K562 (cell line): ENCODE data around the gene ROM1. TPM values are rescaled to one million over a fixed set of nuclear protein-coding genes. Genes with fewer than 3 reads are reported as not detected.

Experiments
- ATAC-seq: fragments of 200-7000 bp; cut with Tn5 transposase; 3 replicates; pipeline ENCODE4 v1.9.1; 2020; ENCODE audit warnings: moderate library complexity
- BruUV-seq: library from RNA; stranded (reverse); fragments of 400-500 nt; replicated peaks from 2 replicates; lab custom pipeline; 2021; lab: Mats Ljungman, UMichigan
- CTCF ChIA-PET: fragments of 300-600 bp; formaldehyde crosslinking; extraction: SDS; loops from one replicate; lab custom pipeline; 2021; ENCODE audit warnings: low intra/inter-chr PET ratio; lab: Yijun Ruan, JAX
- POLR2A ChIA-PET: fragments of 300-600, 350-650 bp; sonication (Branson Sonifier 250); formaldehyde crosslinking; extraction: SDS; loops from one replicate; lab custom pipeline; 2021; ENCODE audit warnings: antibody characterized with exemption, inconsistent platforms; lab: Yijun Ruan, JAX
- DNase-seq, 4 experiments: peaks; one replicate each; pipeline versions ENCODE4 v3.0.0 to v3.0.0-alpha.2; 2011 to 2018; ENCODE audit warnings: low spot score in 3 of 4, mixed read lengths in 3 of 4; ENCODE audit errors: extremely low read depth in 1 of 4
- FAIRE-seq: peaks from 2 replicates; lab custom pipeline; 2011; peaks lifted over from hg19 to GRCh38; lab: Jason Lieb, UNC
- H2AFZ ChIP-seq: 2 replicates; pipeline ENCODE4 v1.6.0; 2011; ENCODE audit warnings: low read depth, low read length, control low read depth, inconsistent platforms
- H3K27ac ChIP-seq: fragments of 200-600 bp; 3 replicates; pipeline ENCODE4 v1.8.0; 2011; ENCODE audit warnings: low read depth, mild to moderate bottlenecking, control low read depth, inconsistent platforms, low read length, moderate library complexity, mixed read lengths; ENCODE audit errors: extremely low read depth
- H3K27me3 ChIP-seq, 2 experiments: fragments of 300-600 bp in 1 of 2; 2 replicates in 1 of 2; 3 replicates in 1 of 2; pipeline versions ENCODE4 v1.6.0 to v1.8.0; 2011; ENCODE audit warnings: inconsistent platforms in 2 of 2, low read length in 2 of 2, mild to moderate bottlenecking in 1 of 2, mixed read lengths in 1 of 2, moderate library complexity in 1 of 2; ENCODE audit not compliant: control insufficient read depth in 2 of 2, insufficient read depth in 2 of 2
- H3K36me3 ChIP-seq: fragments of 300-600 bp; 3 replicates; pipeline ENCODE4 v1.8.0; 2011; ENCODE audit warnings: mild to moderate bottlenecking, low read length, inconsistent platforms; ENCODE audit not compliant: control insufficient read depth, insufficient read depth
- H3K4me1 ChIP-seq, 2 experiments: fragments of 200-600 bp in 1 of 2; replicated peaks in 1 of 2; 2 replicates in 1 of 2; 3 replicates in 1 of 2; pipeline versions ENCODE4 v1.5.1 to v1.8.0; 2011; ENCODE audit warnings: inconsistent platforms in 2 of 2, low read length in 2 of 2, mild to moderate bottlenecking in 1 of 2, mixed read lengths in 1 of 2, moderate library complexity in 1 of 2; ENCODE audit not compliant: control insufficient read depth in 2 of 2, insufficient read depth in 2 of 2
- H3K4me2 ChIP-seq: 2 replicates; pipeline ENCODE4 v1.6.1; 2011; ENCODE audit warnings: low read length, control low read depth, inconsistent platforms, mixed read lengths; ENCODE audit not compliant: insufficient read depth
- H3K4me3 ChIP-seq: fragments of 200-600 bp; sonication (generic), shearing (Covaris generic); 2 replicates; pipeline ENCODE4 v1.5.1; 2016; ENCODE audit warnings: control low read depth, inconsistent platforms
- H3K79me2 ChIP-seq: fragments of 200-600 bp; 3 replicates; pipeline ENCODE4 v1.8.0; 2011; ENCODE audit warnings: low read length, inconsistent platforms; ENCODE audit not compliant: control insufficient read depth, insufficient read depth
- H3K9ac ChIP-seq, 2 experiments: 2 replicates each; pipeline versions ENCODE4 v1.6.0 to v1.6.1; 2011; ENCODE audit warnings: low read depth in 2 of 2, low read length in 2 of 2, control low read depth in 1 of 2, inconsistent platforms in 1 of 2, mild to moderate bottlenecking in 1 of 2, mixed read lengths in 1 of 2; ENCODE audit not compliant: insufficient read depth in 1 of 2
- H3K9me1 ChIP-seq: one replicate; pipeline ENCODE4 v1.6.0; 2011; ENCODE audit warnings: inconsistent platforms, mild to moderate bottlenecking, low read length, moderate library complexity; ENCODE audit not compliant: control insufficient read depth, insufficient read depth
- H3K9me3 ChIP-seq: replicated peaks from 2 replicates; pipeline ENCODE4 v1.5.1; 2011; ENCODE audit warnings: low read depth, low read length, inconsistent platforms; ENCODE audit not compliant: control insufficient read depth, insufficient read depth
- H4K20me1 ChIP-seq: replicated peaks from 2 replicates; pipeline ENCODE4 v1.6.1; 2011; ENCODE audit warnings: low read length, inconsistent platforms, mixed read lengths; ENCODE audit not compliant: control insufficient read depth, insufficient read depth
- CAMTA2 ChIP-seq: fragments of 250-450 bp; sonication (Bioruptor Pico); conservative IDR thresholded peaks from 2 replicates; pipeline ENCODE4 v1.5.1; 2022
- CBFA2T2 ChIP-seq: fragments of 450-650 bp; conservative IDR thresholded peaks from 2 replicates; pipeline ENCODE4 v1.6.1; 2017; ENCODE audit warnings: mild to moderate bottlenecking
- CBX3 ChIP-seq, 2 experiments: IDR thresholded peaks; 1 replicate in 1 of 2; 2 replicates in 1 of 2; pipeline ENCODE4 v1.6.1; 2012; ENCODE audit warnings: inconsistent platforms in 2 of 2, low read length in 2 of 2, borderline replicate concordance in 1 of 2, control low read depth in 1 of 2
- GTF2E2 ChIP-seq: fragments of 200-800 bp; sonication (Bioruptor generic); IDR thresholded peaks from 2 replicates; pipeline ENCODE4 v1.6.1; 2016; ENCODE audit warnings: missing genetic modification characterization, missing compliant biosample characterization
- PHB2 ChIP-seq: fragments of 450-650 bp; IDR thresholded peaks from 2 replicates; pipeline ENCODE4 v1.6.1; 2017; ENCODE audit warnings: low read depth
- POLR2AphosphoS5 ChIP-seq: IDR thresholded peaks from 2 replicates; pipeline ENCODE4 v1.6.1; 2011; ENCODE audit warnings: mild to moderate bottlenecking, low read depth, low read length, moderate library complexity; ENCODE audit not compliant: control insufficient read depth, insufficient read depth
- SMARCA5 ChIP-seq: fragments of 450-650 bp; IDR thresholded peaks from 2 replicates; pipeline ENCODE4 v1.6.1; 2016
- ZKSCAN1 ChIP-seq: fragments of 150-350 bp; IDR thresholded peaks from 2 replicates; pipeline ENCODE4 v1.6.1; 2016; ENCODE audit warnings: low read depth, low read length
- WGBS: fragments of 100-300 bp; shearing (Covaris generic); methylation state at CpG from one replicate; pipeline ENCODE4 v1.1.6; 2016; ENCODE audit warnings: low coverage, mixed read lengths; ENCODE audit not compliant: insufficient coverage; ENCODE audit errors: missing lambda C conversion rate; 5-methylcytosine and 5-hydroxymethylcytosine counted together
- in situ Hi-C: fragments of 300-500 bp; cut with MboI; formaldehyde crosslinking; loops from 4 replicates; pipeline ENCODE4 v1.15.0; 2018; ENCODE audit warnings: inconsistent platforms, mixed read lengths
- intact Hi-C: fragments of 100-400 bp; cut with micrococcal nuclease; formaldehyde crosslinking; loops from 2 replicates; pipeline ENCODE4 v1.14.2; 2022
- polyA plus RNA-seq, 8 experiments: library from polyadenylated mRNA; depleted of rRNA in 4 of 8; stranded (reverse) in 5 of 8; unstranded in 3 of 8; fragments of >200 nt; fragmentation: Nextera tagmentation in 2 of 8; fragmentation: Illumina TruSeq in 1 of 8; extraction: Ambion mirVana in 2 of 8; extraction: Trizol in 1 of 8; gene quantifications; 2 replicates each; pipeline versions ENCODE4 v1.2.1 to v1.2.3, GENCODE V29; 2011 to 2014; ENCODE audit warnings: inconsistent platforms in 1 of 8, missing spikeins in 1 of 8
- total RNA-seq, 7 experiments: library from RNA; depleted of rRNA in 6 of 7; stranded (reverse); fragments of >200 nt in 6 of 7; fragmentation: Illumina TruSeq in 2 of 7; extraction: Trizol in 2 of 7; gene quantifications; 2 replicates each; pipeline versions ENCODE4 v1.2.1 to v1.2.3, GENCODE V29; 2011 to 2021; ENCODE audit warnings: low replicate concordance in 1 of 7
- TF ChIP-seq, protein P1 (sequence below), 3 experiments: fragments of 200-800 bp in 1 of 3; fragments of 250-450 bp in 1 of 3; fragments of 450-650 bp in 1 of 3; sonication (Bioruptor Pico) in 1 of 3; sonication (Bioruptor generic) in 1 of 3; formaldehyde crosslinking in 1 of 3; IDR thresholded peaks; 2 replicates each; pipeline versions ENCODE4 v1.6.1 to v1.8.0; 2016 to 2022; ENCODE audit warnings: mild to moderate bottlenecking in 2 of 3, missing genetic modification characterization in 2 of 3, missing compliant biosample characterization in 1 of 3, moderate library complexity in 1 of 3
- TF ChIP-seq, protein P2 (sequence below): sonication (generic); formaldehyde crosslinking; IDR thresholded peaks from 2 replicates; pipeline ENCODE4 v1.8.1; 2023; ENCODE audit warnings: mild to moderate bottlenecking, missing genetic modification reagents

ROM1 gene
- total and polyA plus RNA-seq, 9 of the 15 experiments (the other 6 are each of a cell fraction or from before 2014, with no cell fraction given): 0.75 to 4.0 (median 2.6) TPM

DNA sequence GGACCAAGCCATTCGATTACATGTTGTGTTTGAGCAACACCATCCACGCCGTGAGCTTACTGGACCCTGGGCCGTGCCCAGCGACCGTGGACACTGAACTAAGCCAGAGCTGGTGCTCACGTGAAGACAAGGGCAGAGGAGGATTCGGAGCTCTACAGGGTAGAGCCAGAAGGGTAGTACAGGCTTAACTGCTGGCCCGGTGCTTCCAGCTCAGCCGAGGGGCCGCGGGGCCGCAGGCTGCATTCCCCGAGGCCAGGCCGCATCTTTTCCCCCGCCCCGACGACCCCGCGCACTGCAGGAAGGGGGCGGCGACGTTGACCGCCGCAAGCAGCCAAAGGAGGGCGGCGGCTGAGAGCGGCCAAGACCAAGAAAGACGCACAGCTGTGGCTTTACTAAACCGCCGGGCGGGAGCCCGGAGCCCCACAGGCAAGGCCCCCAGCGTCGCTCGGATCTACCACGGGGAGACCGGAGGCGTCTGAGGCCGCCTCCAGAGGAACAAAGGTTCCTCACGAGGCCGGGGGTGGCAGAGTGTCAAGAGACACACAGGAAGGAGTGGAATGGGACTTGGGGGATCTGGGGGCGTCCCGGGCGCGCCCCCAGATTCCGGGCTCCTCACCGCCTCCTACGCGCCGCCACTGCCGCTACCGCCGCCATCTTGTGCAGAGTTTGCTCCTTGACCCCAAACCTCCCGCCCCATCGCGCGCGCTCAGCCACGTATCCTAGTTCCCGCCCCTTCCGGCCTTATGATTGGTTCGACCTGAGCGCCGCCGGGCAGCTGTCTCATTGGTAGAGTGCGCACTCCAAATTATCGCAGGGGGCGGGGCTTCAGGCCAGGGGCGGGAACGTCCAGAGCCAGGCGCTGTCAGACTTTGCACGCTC is 33.1 kb downstream of the ROM1 start, which contains the start of gene GANAB:
Gene GANAB, minus strand, starts transcription at position 668 of the 879 bp plus-strand sequence. Its CDS starts 14 bp downstream, at position 654.
- Histone ChIP-seq H4K20me1 (peaks cover 20% of the 10 kb centered on the region), H3K27me3 (no peaks in the 10 kb centered on the region), H3K27ac (peak within 1 kb of the TSS; percentile 96), H3K4me3 (peak within 1 kb of the TSS; percentile 97), H3K9ac (peak within 1 kb of the TSS; percentile 97 to 99), H3K4me2 (peak within 1 kb of the TSS; percentile 99), H2AFZ (peak within 1 kb of the TSS; percentile 62), H3K9me3 (no peaks in the 10 kb centered on the region), H3K36me3 (peaks cover 69% of the 10 kb centered on the region), H3K9me1 (no peaks in the 10 kb centered on the region), H3K4me1 (peaks cover 12 to 38% of the 10 kb centered on the region in 2 experiments), H3K79me2 (peaks cover 66% of the 10 kb centered on the region)
- ChIA-PET POLR2A (interaction anchor here (0.5 to 4.5 kb wide), 18 partner anchors 9 to 253 kb away, joined by 3 to 83 read pairs (median 4); partner anchors contain the start of genes B3GAT3, BSCL2, C11orf98 and CSKMT), CTCF (interaction anchor here (0.6 to 1.1 kb wide), 2 partner anchors 33 to 35 kb away, joined by 3 to 4 read pairs; partner anchors contain the start of gene ROM1)
- FAIRE-seq (peak; percentile 95), ATAC-seq (peak; percentile 98), DNase-seq (peak; percentile 97 to 100 (median 98))
- in situ Hi-C loops (no loop called here), intact Hi-C loops (loop anchor here (1.0 to 2.0 kb wide), 3 partner anchors 19 to 47 kb away; partner anchors contain the start of genes C11orf98, CSKMT, EML3 and ROM1)
- BruUV-seq: TSS peak; percentile 50
- under 1% methylated on average over 57 of the region's 73 CpGs for WGBS
- TF ChIP-seq CBX3 (IDR thresholded peaks at IDR 0.05; ENCODE audit: borderline replicate concordance in 1 of 2, low read length in 2 of 2) (no peak), CBFA2T2 (no peak), GTF2E2 (peak; percentile 80; the same call in 1 of the 2 replicates), POLR2AphosphoS5 (peak; percentile 95), SMARCA5 (no peak), CAMTA2 (CRISPR knock-in tag) (no peak), PHB2 (no peak), ZKSCAN1 (peak; percentile 8; the same call in 1 of the 2 replicates)
- TF ChIP-seq, protein P1, sequence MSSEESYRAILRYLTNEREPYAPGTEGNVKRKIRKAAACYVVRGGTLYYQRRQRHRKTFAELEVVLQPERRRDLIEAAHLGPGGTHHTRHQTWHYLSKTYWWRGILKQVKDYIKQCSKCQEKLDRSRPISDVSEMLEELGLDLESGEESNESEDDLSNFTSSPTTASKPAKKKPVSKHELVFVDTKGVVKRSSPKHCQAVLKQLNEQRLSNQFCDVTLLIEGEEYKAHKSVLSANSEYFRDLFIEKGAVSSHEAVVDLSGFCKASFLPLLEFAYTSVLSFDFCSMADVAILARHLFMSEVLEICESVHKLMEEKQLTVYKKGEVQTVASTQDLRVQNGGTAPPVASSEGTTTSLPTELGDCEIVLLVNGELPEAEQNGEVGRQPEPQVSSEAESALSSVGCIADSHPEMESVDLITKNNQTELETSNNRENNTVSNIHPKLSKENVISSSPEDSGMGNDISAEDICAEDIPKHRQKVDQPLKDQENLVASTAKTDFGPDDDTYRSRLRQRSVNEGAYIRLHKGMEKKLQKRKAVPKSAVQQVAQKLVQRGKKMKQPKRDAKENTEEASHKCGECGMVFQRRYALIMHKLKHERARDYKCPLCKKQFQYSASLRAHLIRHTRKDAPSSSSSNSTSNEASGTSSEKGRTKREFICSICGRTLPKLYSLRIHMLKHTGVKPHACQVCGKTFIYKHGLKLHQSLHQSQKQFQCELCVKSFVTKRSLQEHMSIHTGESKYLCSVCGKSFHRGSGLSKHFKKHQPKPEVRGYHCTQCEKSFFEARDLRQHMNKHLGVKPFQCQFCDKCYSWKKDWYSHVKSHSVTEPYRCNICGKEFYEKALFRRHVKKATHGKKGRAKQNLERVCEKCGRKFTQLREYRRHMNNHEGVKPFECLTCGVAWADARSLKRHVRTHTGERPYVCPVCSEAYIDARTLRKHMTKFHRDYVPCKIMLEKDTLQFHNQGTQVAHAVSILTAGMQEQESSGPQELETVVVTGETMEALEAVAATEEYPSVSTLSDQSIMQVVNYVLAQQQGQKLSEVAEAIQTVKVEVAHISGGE (CRISPR knock-in tag; IDR thresholded peaks at IDR 0.05): peak in 1 of 3 experiments; percentile 76; a peak in 2 of 6 replicates
- TF ChIP-seq, protein P2, sequence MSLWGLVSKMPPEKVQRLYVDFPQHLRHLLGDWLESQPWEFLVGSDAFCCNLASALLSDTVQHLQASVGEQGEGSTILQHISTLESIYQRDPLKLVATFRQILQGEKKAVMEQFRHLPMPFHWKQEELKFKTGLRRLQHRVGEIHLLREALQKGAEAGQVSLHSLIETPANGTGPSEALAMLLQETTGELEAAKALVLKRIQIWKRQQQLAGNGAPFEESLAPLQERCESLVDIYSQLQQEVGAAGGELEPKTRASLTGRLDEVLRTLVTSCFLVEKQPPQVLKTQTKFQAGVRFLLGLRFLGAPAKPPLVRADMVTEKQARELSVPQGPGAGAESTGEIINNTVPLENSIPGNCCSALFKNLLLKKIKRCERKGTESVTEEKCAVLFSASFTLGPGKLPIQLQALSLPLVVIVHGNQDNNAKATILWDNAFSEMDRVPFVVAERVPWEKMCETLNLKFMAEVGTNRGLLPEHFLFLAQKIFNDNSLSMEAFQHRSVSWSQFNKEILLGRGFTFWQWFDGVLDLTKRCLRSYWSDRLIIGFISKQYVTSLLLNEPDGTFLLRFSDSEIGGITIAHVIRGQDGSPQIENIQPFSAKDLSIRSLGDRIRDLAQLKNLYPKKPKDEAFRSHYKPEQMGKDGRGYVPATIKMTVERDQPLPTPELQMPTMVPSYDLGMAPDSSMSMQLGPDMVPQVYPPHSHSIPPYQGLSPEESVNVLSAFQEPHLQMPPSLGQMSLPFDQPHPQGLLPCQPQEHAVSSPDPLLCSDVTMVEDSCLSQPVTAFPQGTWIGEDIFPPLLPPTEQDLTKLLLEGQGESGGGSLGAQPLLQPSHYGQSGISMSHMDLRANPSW: no peak
